HG03442 (cell line): ENCODE results near the gene ZBTB16.
"Not testable (repeated sequence)": the region's sequence is repeated elsewhere in the genome, so short reads cannot be mapped to it uniquely, and the experiment has no call there.

ENCODE experiments used
- ATAC-seq: cut with Tn5 transposase; IDR thresholded peaks from one replicate; pipeline ENCODE4 v1.9.1; 2021; ENCODE audit warnings: mild to moderate bottlenecking, moderate library complexity; ENCODE audit not compliant: unreplicated experiment

Gene ZBTB16

GRCh38 chr11:114044042-114044871 lies 15.3 kb upstream of the ZBTB16 start:
- no peak for ATAC-seq

DNA sequence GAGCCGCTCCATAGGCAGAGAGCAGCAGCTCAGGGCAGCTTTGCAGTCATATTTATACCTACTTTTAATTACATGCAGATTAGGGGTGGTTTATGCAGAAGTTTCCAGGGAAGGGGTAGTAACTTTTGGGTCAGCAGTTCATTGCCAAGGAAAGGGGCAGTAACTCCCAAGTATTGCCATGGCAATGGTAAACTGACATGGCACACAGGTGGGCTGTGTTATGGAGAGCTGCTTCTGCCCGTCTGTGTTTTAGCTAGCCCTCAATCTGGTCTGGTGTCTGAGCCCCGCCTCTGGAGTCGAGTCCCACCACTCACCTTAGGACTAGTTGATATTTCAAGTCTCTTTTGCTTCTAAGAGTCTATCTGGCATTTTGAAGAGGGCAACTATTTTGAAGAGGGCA lies 12.2 kb upstream of the ZBTB16 start:
- no peak for ATAC-seq

GRCh38 chr11:114049050-114049449 lies 10.5 kb upstream of the ZBTB16 start:
- ATAC-seq, result no peak

DNA sequence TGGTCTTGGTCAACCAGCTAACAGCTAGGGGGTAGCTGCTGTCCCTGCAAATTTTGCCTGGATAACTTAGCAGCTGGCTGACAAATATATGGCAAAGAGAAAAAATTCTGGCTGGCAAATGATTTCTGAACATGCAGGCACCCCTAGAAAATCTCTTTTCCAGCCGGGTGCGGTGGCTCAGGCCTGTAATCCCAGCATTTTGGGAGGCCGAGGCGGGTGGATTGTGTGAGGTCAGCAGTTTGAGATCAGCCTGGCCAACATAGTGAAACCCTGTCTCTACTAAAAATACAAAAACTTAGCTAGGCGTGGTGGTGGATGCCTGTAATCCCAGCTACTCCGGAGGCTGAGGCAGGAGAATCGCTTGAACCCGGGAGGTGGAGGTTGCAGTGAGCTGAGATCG lies 9.7 kb upstream of the ZBTB16 start:
- ATAC-seq, result not testable (repeated sequence)

- ATAC-seq, result no peak
Measured at GRCh38 chr11:114050258-114050927, 9.1 kb upstream of the ZBTB16 start.

DNA sequence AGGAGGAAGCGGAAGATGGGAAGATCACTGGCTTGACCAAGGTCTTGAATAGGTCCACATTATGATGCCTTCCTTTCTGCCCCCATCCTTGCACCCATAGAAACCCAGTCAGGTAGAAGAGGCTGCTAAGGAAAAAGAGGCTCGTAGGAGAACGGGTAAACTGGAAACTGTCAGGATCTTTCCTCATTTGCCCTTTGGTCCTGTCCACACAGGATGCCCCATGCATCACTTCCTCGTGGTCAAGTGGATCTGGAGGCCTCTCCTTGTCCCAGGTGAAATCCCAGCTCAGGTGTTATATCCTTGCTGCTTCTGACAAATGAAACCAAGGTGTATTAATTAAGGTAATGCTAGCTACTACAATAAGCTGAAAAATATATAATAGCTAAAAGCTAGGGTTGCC lies 8.0 kb upstream of the ZBTB16 start:
- no peak for ATAC-seq

DNA sequence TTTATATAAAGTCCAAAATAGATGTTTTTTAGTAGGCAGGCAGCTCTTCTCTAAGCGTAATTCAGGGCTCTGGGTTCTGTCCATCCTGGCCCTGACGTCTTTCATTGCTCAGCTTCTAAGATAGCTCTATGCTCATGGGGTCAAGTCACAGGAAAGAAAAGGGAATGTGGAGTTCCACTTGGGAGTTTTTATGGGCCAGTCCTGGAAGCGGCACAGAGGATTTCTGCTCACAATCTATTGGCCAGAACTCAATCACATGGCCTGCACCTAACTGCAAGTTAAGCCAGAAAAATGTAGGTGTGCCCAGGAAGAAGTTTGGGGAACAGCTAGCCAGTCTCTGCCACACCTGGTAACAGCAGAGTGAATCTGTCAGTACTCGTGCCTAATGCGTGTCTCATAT lies 7.4 kb upstream of the ZBTB16 start:
- ATAC-seq, result no peak

GRCh38 chr11:114053406-114053805 lies 6.1 kb upstream of the ZBTB16 start:
- no peak for ATAC-seq

GRCh38 chr11:114054806-114055205 lies 4.7 kb upstream of the ZBTB16 start:
- ATAC-seq, result no peak

GRCh38 chr11:114056409-114056808 lies 3.1 kb upstream of the ZBTB16 start:
- ATAC-seq, result no peak

DNA sequence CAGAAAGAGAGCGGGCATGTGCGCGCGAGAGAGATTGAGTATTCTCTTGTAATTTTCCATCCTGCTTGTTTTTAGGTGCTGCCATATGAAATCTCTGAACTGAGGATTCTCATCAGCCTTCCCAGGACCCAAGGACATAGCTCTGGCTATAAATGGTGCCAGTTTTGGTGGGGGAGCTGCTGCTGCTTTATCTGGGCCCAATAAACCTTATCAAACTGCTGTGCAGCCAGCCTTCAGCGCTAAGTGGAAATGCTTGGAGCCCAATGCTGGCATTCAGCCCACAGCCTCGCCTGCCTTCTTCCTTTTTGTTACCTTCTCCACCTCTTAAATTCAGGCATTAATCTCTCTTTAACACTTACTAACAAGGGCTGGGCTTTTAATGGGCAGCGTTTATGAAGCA lies 2.4 kb upstream of the ZBTB16 start:
- ATAC-seq, result no peak

DNA sequence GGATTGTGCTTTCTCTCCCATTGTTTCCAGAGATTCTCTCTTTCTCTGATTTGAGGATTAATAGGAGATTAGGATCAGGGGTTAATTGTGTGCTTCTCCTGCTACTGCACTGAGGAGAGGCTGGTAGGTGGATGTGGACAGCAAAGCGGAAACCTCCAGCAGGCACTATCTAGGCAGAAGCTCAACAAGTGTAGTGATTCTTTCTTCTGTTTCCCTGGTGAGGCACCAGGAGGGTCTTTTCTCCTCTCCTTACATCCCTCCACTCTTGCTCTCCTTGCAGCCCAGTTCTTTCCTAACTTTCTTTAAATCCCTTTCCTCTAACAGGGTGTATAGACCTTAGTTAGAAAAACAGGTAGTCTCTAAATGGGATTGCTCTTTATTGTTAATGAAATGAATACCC lies 1.9 kb upstream of the ZBTB16 start:
- ATAC-seq, result no peak

- no peak for ATAC-seq
Measured at GRCh38 chr11:114058026-114058706, 1.3 kb upstream of the ZBTB16 start.

GRCh38 chr11:114058871-114059277 lies 637 bp upstream of the ZBTB16 start:
- no peak for ATAC-seq

DNA sequence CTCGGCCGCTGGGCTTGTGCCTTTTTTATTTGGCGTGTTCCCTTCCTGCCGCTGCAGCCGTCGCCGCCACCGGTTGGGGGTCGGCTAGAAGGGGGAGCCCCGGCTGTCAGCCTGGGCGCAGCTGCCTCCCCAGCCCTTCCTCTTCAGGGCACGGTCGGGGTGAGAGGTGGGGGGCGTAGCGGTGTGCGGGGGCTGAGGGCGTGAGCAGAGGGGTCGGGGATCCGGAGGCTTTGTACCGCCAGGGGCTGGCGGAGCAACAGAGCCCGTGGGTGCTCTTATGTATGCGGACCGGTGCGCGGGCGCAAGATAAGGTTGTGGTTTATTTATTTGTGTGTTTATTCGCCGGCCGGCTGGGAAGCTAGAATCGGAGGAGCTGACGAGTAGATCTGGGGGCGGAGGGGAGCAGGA lies 477 bp downstream of the ZBTB16 start:
- no peak for ATAC-seq

DNA sequence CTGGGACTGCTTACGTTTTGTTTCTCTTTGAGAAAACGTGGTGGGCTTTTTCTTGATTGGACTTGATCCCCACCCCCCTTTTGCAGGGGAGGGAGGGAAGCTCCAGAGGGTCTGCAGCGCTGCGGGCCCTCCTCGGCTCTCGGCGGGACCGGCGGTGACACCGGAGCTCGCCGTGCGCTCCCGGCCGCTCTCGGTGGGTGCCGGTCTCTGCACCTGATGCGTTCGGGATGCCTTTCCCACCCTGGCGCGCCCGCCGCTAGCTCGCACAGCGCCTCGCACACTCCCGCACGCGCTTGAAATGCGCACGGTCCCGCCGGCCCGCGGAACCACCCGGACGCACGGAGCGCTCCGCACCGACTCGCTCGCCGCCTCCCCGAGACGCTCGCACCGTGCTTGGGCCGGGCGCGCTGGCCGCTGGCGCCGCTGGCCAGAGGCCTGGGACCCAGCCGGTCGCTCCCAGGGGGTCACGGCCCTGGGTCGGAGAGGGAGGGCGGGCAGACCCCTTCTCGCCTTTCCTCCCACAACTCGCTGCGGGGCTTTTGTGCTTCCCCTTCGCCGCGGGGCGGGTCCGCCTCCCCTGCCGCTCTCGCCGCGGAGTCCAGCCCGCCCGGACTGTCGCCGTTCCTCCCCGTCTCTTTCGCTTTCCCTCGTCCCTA lies 1.0 kb downstream of the ZBTB16 start:
- ATAC-seq, result no peak

DNA sequence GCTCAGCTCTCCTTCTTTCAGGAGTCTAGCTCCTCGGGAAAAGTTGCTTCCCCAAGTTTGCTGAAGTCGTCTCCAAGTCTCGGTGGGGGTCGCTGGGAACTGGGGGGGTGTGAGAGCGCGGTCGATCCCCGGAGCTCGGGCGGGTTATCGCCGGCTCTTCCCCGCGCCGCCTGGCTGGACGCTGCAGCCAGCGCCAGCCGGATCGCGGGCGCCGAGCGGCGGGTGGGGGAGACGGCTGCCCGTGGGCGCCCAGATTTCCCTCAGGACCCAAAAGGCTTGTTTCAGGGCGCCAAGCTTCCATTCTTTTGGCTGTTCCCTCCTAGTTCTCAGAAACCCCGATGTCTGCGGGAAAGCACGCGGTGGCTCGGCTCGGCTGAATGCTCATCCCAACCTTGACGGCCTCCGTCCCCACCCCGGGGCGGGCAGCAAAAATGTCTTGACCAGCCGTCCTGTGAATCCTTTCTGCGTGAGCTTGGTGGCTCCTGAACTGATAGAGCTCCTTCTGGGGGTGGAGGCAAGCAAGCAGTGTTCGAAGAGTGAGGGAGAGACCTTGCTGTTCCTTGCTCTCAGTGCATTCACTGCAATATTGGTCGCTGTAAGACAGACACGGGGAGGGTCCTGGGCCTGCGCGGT lies 1.7 kb downstream of the ZBTB16 start:
- ATAC-seq, result no peak

DNA sequence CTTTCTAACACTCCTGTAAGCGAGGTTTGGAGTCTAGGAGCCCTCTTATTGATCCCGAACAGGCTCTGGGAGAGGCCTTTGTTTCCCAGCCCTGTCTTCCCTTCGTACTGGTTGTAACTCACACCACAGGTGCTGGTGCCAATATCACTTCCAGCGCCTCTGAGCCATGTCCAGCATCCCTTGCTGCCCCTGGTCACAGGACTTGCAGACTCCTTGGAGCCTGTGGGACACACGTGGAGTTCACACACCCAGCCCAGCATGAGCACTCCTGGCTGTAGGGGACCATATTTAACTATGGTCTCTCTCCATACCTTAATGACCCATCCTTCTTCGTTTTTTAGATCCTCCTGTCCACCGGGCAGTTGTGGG lies 2.2 kb downstream of the ZBTB16 start:
- ATAC-seq, result no peak

- no peak for ATAC-seq
Measured at GRCh38 chr11:114062272-114062671, 2.8 kb downstream of the ZBTB16 start.

- no peak for ATAC-seq
Measured at GRCh38 chr11:114063149-114063828, 3.8 kb downstream of the ZBTB16 start.
